Measurements from ENCODE around the gene S1PR1.
"Not testable (repeated sequence)": the region's sequence is repeated elsewhere in the genome, so short reads cannot be mapped to it uniquely, and the experiment has no call there.

S1PR1 gene

GRCh38 chr1:101198842-101199636 is 37.8 kb upstream of the S1PR1 start:
- Histone ChIP-seq H3K36me3 (ENCODE audit: insufficient read depth, low read length) (no peaks in the 10 kb centered on the region), H3K9me3 (ENCODE audit: low read depth, low read length) (no peaks in the 10 kb centered on the region), H3K4me3 (no peak overlapping the region), H3K9ac (ENCODE audit: insufficient read length) (no peak overlapping the region), H3K27ac (no peak overlapping the region)
- TF ChIP-seq FOXP2 (optimal IDR thresholded peaks at IDR 0.05; ENCODE audit: control extremely low read depth, extremely low read length, insufficient read depth), result no peak
- no peak for TF ChIP-seq POLR2AphosphoS5 (IDR thresholded peaks at IDR 0.05; ENCODE audit: borderline replicate concordance, low read depth, low read length)
- TF ChIP-seq EZH2 (IDR thresholded peaks at IDR 0.05), result no peak
- DNase-seq (ENCODE audit: low read depth, low spot score), result no peak

- H3K27ac ChIP-seq, result no peak overlapping the region
- no peak for DNase-seq (ENCODE audit: low read depth, low spot score)
- H3K9me3 ChIP-seq (ENCODE audit: low read depth, low read length), result no peaks in the 10 kb centered on the region
- H3K4me3 ChIP-seq, result no peak overlapping the region
- TF ChIP-seq EZH2 (IDR thresholded peaks at IDR 0.05) (no peak), POLR2AphosphoS5 (IDR thresholded peaks at IDR 0.05; ENCODE audit: borderline replicate concordance, low read depth, low read length) (no peak), FOXP2 (optimal IDR thresholded peaks at IDR 0.05; ENCODE audit: control extremely low read depth, extremely low read length, insufficient read depth) (no peak)
- H3K36me3 ChIP-seq (ENCODE audit: insufficient read depth, low read length), result no peaks in the 10 kb centered on the region
- H3K9ac ChIP-seq (ENCODE audit: insufficient read length), result no peak overlapping the region
Observed at GRCh38 chr1:101199637-101199982, 37.2 kb upstream of the S1PR1 start.

- DNase-seq (ENCODE audit: low read depth, low spot score), result no peak
- Histone ChIP-seq H3K9me3 (ENCODE audit: low read depth, low read length) (no peaks in the 10 kb centered on the region), H3K36me3 (ENCODE audit: insufficient read depth, low read length) (no peaks in the 10 kb centered on the region), H3K27ac (no peak overlapping the region), H3K9ac (ENCODE audit: insufficient read length) (no peak overlapping the region), H3K4me3 (no peak overlapping the region)
- no peak for TF ChIP-seq FOXP2 (optimal IDR thresholded peaks at IDR 0.05; ENCODE audit: control extremely low read depth, extremely low read length, insufficient read depth)
- no peak for TF ChIP-seq POLR2AphosphoS5 (IDR thresholded peaks at IDR 0.05; ENCODE audit: borderline replicate concordance, low read depth, low read length)
- no peak for TF ChIP-seq EZH2 (IDR thresholded peaks at IDR 0.05)
Observed at GRCh38 chr1:101200513-101200912, 36.3 kb upstream of the S1PR1 start.

- Histone ChIP-seq H3K9ac (ENCODE audit: insufficient read length) (no peak overlapping the region), H3K27ac (no peak overlapping the region), H3K9me3 (ENCODE audit: low read depth, low read length) (no peaks in the 10 kb centered on the region), H3K4me3 (no peak overlapping the region), H3K36me3 (ENCODE audit: insufficient read depth, low read length) (no peaks in the 10 kb centered on the region)
- no peak for TF ChIP-seq POLR2AphosphoS5 (IDR thresholded peaks at IDR 0.05; ENCODE audit: borderline replicate concordance, low read depth, low read length)
- TF ChIP-seq EZH2 (IDR thresholded peaks at IDR 0.05), result no peak
- no peak for TF ChIP-seq FOXP2 (optimal IDR thresholded peaks at IDR 0.05; ENCODE audit: control extremely low read depth, extremely low read length, insufficient read depth)
- DNase-seq (ENCODE audit: low read depth, low spot score), result peak; percentile 34
Observed at GRCh38 chr1:101203820-101204540, 32.8 kb upstream of the S1PR1 start.

GRCh38 chr1:101205457-101205856 is 31.4 kb upstream of the S1PR1 start:
- H3K4me3 ChIP-seq, result no peak overlapping the region
- no peaks in the 10 kb centered on the region for H3K36me3 ChIP-seq (ENCODE audit: insufficient read depth, low read length)
- H3K27ac ChIP-seq, result no peak overlapping the region
- no peak for TF ChIP-seq POLR2AphosphoS5 (IDR thresholded peaks at IDR 0.05; ENCODE audit: borderline replicate concordance, low read depth, low read length)
- TF ChIP-seq EZH2 (IDR thresholded peaks at IDR 0.05), result no peak
- no peak for TF ChIP-seq FOXP2 (optimal IDR thresholded peaks at IDR 0.05; ENCODE audit: control extremely low read depth, extremely low read length, insufficient read depth)
- DNase-seq (ENCODE audit: low read depth, low spot score), result no peak
- H3K9ac ChIP-seq (ENCODE audit: insufficient read length), result no peak overlapping the region
- H3K9me3 ChIP-seq (ENCODE audit: low read depth, low read length), result no peaks in the 10 kb centered on the region

- not testable (repeated sequence) for H3K9ac ChIP-seq (ENCODE audit: insufficient read length); H3K27ac ChIP-seq; H3K9me3 ChIP-seq (ENCODE audit: low read depth, low read length); H3K36me3 ChIP-seq (ENCODE audit: insufficient read depth, low read length); DNase-seq (ENCODE audit: low read depth, low spot score); H3K4me3 ChIP-seq
Observed at GRCh38 chr1:101206139-101206538, 30.7 kb upstream of the S1PR1 start.

GRCh38 chr1:101207271-101207670 is 29.5 kb upstream of the S1PR1 start:
- DNase-seq (ENCODE audit: low read depth, low spot score); H3K36me3 ChIP-seq (ENCODE audit: insufficient read depth, low read length); H3K9me3 ChIP-seq (ENCODE audit: low read depth, low read length); H3K4me3 ChIP-seq; H3K27ac ChIP-seq; H3K9ac ChIP-seq (ENCODE audit: insufficient read length): not testable (repeated sequence)

GRCh38 chr1:101207891-101208290 is 28.9 kb upstream of the S1PR1 start:
- DNase-seq (ENCODE audit: low read depth, low spot score), result no peak

More at GRCh38 chr1:101207891-101208290, 28.9 kb upstream of the S1PR1 start:
- Histone ChIP-seq H3K9ac (ENCODE audit: insufficient read length) (no peak overlapping the region), H3K27ac (no peak overlapping the region), H3K36me3 (ENCODE audit: insufficient read depth, low read length) (no peaks in the 10 kb centered on the region), H3K4me3 (no peak overlapping the region), H3K9me3 (ENCODE audit: low read depth, low read length) (no peaks in the 10 kb centered on the region)
- TF ChIP-seq POLR2AphosphoS5 (IDR thresholded peaks at IDR 0.05; ENCODE audit: borderline replicate concordance, low read depth, low read length), result no peak
- no peak for TF ChIP-seq FOXP2 (optimal IDR thresholded peaks at IDR 0.05; ENCODE audit: control extremely low read depth, extremely low read length, insufficient read depth)
- no peak for TF ChIP-seq EZH2 (IDR thresholded peaks at IDR 0.05)

All from SK-N-MC (cell line).